ENCODE measurements around the gene TSPAN8.

DNA sequence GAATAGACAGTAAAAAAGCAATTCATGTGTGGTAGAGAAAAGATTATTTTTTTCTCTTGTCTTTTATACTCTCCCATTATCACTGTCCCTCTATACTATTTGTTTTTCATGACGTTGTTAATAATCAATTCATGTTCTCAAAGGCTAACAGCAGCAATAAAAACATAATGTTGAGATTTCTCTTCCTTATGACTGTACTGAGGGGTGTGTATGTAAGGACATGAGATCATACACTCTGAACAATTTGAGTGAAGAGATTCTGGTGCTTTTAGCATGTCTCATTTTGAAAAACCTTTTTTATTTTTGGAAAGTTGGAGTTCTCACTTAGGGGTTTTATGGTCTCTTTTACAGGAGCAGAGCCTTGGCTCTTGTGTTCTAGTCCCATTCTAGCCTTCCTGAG, 3.8 kb upstream of the TSPAN8 start:
- no peak for TF ChIP-seq CTCF (IDR thresholded peaks at IDR 0.05)
- no peak for TF ChIP-seq POLR2A (IDR thresholded peaks at IDR 0.05)

Data from prostate gland (tissue), 2 donors.